GM12878 (cell line): ENCODE measurements around the gene CARS2. TPM values are rescaled to one million over a fixed set of nuclear protein-coding genes. Genes with fewer than 3 reads are reported as not detected.
A peak's percentile ranks its signal among the peaks of the same experiment; 100 is the strongest.

ENCODE experiments used
- ATF7 ChIP-seq: fragments of 450-650 bp; IDR thresholded peaks from 2 replicates; pipeline ENCODE4 v1.6.1; 2016; ENCODE audit warnings: low read depth, mild to moderate bottlenecking
- BACH1 ChIP-seq: fragments of 450-650 bp; IDR thresholded peaks from 2 replicates; pipeline ENCODE4 v1.6.1; 2017; ENCODE audit warnings: mild to moderate bottlenecking, borderline replicate concordance
- HDAC6 ChIP-seq: fragments of 200-600 bp; sonication (generic); IDR thresholded peaks from one replicate; pipeline ENCODE4 v1.8.0; 2017; ENCODE audit warnings: antibody characterized with exemption; ENCODE audit not compliant: unreplicated experiment
- NR2F1 ChIP-seq: fragments of 450-650 bp; conservative IDR thresholded peaks from 2 replicates; pipeline ENCODE4 v1.6.1; 2017; ENCODE audit warnings: mild to moderate bottlenecking
- POU2F2 ChIP-seq: IDR thresholded peaks from 3 replicates; pipeline ENCODE4 v1.6.1; 2011; ENCODE audit warnings: low read depth, mild to moderate bottlenecking, low read length, borderline replicate concordance
- RFX5 ChIP-seq: IDR thresholded peaks from 2 replicates; pipeline ENCODE4 v1.6.1; 2011; ENCODE audit warnings: low read depth, low read length, improper control_type of control experiment
- SIN3A ChIP-seq: IDR thresholded peaks from 2 replicates; pipeline ENCODE4 v1.6.1; 2012; ENCODE audit warnings: low read depth, low read length, improper control_type of control experiment
- TBL1XR1 ChIP-seq: IDR thresholded peaks from 2 replicates; pipeline ENCODE4 v1.6.1; 2012; ENCODE audit warnings: low read depth, low read length, improper control_type of control experiment
- TCF3 ChIP-seq: IDR thresholded peaks from 2 replicates; pipeline ENCODE4 v1.6.1; 2012; ENCODE audit warnings: low read depth, mild to moderate bottlenecking, low read length, borderline replicate concordance; ENCODE audit not compliant: insufficient read depth
- ZBED1 ChIP-seq: IDR thresholded peaks from 2 replicates; pipeline ENCODE4 v1.6.1; 2016; ENCODE audit warnings: borderline replicate concordance
- ZZZ3 ChIP-seq: IDR thresholded peaks from 2 replicates; pipeline ENCODE4 v1.6.1; 2011; ENCODE audit warnings: low read depth; ENCODE audit not compliant: control insufficient read depth, insufficient read length
- polyA plus RNA-seq, 11 experiments: library from polyadenylated mRNA; depleted of rRNA in 4 of 11; unstranded in 6 of 11; stranded (reverse) in 5 of 11; fragments of >200 nt; fragmentation: Nextera tagmentation in 4 of 11; fragmentation: Illumina TruSeq in 1 of 11; extraction: Ambion mirVana in 4 of 11; extraction: Trizol in 1 of 11; gene quantifications; 1 replicate in 1 of 11; 2 replicates in 10 of 11; pipeline versions ENCODE4 v1.2.1 to v1.2.3, GENCODE V29; 2011 to 2016; ENCODE audit warnings: inconsistent platforms in 2 of 11, missing spikeins in 2 of 11, low read depth in 1 of 11
- total RNA-seq, 4 experiments: library from RNA; depleted of rRNA in 3 of 4; stranded (reverse); fragments of >200 nt in 3 of 4; fragmentation: Illumina TruSeq in 1 of 4; extraction: Trizol in 1 of 4; gene quantifications; 2 replicates each; pipeline versions ENCODE4 v1.2.1 to v1.2.3, GENCODE V29; 2013 to 2021
- TF ChIP-seq, protein P1 (sequence below): fragments of 450-650 bp; IDR thresholded peaks from 2 replicates; pipeline ENCODE4 v1.6.1; 2016; ENCODE audit warnings: mild to moderate bottlenecking, moderate library complexity, borderline replicate concordance
- TF ChIP-seq, protein P2 (sequence below): IDR thresholded peaks from 2 replicates; pipeline ENCODE4 v1.6.1; 2011; ENCODE audit warnings: low read depth, mild to moderate bottlenecking, low read length, moderate library complexity, borderline replicate concordance; ENCODE audit errors: extremely low read depth
- TF ChIP-seq, protein P3 (sequence below): fragments of 450-650 bp; conservative IDR thresholded peaks from 2 replicates; pipeline ENCODE4 v1.6.1; 2017; ENCODE audit warnings: mild to moderate bottlenecking, moderate library complexity
- TF ChIP-seq, protein P4 (sequence below): fragments of 450-650 bp; IDR thresholded peaks from 2 replicates; pipeline ENCODE4 v1.6.1; 2018; ENCODE audit warnings: borderline replicate concordance, mild to moderate bottlenecking; ENCODE audit not compliant: partially characterized antibody
- TF ChIP-seq, protein P5 (sequence below): fragments of 150-350 bp; IDR thresholded peaks from 2 replicates; pipeline ENCODE4 v1.6.1; 2016; ENCODE audit warnings: low read depth, low read length

CARS2 gene
- total and polyA plus RNA-seq, 10 of the 15 experiments (the other 5 are each of a cell fraction or from before 2014, with no cell fraction given) = 4.2 to 101 (median 61.5) TPM

DNA sequence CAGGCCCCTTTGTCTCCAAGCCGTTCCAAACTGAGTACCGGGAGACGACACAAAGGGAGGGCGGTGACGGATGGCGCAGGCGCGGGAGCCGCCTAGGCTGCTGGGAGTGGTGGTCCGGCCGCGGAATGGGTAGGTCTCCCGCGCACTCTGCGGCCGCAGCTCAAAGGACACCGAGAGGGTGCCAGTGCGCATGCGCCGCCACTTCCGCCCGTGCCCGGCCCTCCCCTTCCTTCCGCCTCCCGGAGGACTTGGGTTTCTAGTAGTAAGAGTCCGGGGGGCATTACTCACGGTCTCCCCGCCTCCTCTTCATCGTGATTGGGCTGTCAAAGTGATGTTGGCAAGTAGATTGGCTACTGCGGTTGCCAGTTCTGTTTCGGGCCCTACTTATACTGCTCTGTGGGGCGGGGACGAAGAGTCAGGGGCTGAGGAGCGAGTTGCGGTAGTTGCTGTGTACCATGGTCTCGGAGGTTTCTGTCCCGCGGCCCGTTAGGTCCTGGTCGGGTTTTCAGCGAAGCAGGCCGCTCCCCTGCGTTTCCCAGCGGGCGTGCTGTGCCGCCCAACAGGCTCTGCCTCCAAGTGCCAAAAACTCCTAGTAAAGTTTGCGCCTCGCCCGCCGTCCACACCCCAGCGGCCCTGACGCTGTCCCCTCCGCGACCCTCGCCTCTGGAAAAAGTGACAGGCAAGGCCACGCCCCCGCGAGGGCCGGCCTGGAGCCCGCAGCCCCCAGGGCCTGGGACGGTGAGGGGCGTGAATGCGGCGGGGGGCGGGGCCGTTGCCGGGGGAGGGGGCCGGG lies 7.1 kb upstream of the CARS2 start (continued):
- TF ChIP-seq, protein P1, sequence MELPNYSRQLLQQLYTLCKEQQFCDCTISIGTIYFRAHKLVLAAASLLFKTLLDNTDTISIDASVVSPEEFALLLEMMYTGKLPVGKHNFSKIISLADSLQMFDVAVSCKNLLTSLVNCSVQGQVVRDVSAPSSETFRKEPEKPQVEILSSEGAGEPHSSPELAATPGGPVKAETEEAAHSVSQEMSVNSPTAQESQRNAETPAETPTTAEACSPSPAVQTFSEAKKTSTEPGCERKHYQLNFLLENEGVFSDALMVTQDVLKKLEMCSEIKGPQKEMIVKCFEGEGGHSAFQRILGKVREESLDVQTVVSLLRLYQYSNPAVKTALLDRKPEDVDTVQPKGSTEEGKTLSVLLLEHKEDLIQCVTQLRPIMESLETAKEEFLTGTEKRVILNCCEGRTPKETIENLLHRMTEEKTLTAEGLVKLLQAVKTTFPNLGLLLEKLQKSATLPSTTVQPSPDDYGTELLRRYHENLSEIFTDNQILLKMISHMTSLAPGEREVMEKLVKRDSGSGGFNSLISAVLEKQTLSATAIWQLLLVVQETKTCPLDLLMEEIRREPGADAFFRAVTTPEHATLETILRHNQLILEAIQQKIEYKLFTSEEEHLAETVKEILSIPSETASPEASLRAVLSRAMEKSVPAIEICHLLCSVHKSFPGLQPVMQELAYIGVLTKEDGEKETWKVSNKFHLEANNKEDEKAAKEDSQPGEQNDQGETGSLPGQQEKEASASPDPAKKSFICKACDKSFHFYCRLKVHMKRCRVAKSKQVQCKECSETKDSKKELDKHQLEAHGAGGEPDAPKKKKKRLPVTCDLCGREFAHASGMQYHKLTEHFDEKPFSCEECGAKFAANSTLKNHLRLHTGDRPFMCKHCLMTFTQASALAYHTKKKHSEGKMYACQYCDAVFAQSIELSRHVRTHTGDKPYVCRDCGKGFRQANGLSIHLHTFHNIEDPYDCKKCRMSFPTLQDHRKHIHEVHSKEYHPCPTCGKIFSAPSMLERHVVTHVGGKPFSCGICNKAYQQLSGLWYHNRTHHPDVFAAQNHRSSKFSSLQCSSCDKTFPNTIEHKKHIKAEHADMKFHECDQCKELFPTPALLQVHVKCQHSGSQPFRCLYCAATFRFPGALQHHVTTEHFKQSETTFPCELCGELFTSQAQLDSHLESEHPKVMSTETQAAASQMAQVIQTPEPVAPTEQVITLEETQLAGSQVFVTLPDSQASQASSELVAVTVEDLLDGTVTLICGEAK = peak; percentile 55; the same call in 1 of the 2 replicates
- TF ChIP-seq ZZZ3 (no peak), TBL1XR1 (peak; percentile 24; the same call in 1 of the 2 replicates), RFX5 (no peak), ZBED1 (0 out of 2 replicates have a peak, but pooled peaks have one; percentile 25), SIN3A (peak; percentile 40; the same call in 1 of the 2 replicates), NR2F1 (peak; percentile 26; the same call in 1 of the 2 replicates), ATF7 (peak; percentile 72), POU2F2 (peak; percentile 97), TCF3 (peak; percentile 62; the same call in 1 of the 2 replicates), BACH1 (peak; percentile 93), HDAC6 (peak; percentile 90)
- TF ChIP-seq, protein P2, sequence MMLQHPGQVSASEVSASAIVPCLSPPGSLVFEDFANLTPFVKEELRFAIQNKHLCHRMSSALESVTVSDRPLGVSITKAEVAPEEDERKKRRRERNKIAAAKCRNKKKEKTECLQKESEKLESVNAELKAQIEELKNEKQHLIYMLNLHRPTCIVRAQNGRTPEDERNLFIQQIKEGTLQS = no peak
- TF ChIP-seq, protein P3, sequence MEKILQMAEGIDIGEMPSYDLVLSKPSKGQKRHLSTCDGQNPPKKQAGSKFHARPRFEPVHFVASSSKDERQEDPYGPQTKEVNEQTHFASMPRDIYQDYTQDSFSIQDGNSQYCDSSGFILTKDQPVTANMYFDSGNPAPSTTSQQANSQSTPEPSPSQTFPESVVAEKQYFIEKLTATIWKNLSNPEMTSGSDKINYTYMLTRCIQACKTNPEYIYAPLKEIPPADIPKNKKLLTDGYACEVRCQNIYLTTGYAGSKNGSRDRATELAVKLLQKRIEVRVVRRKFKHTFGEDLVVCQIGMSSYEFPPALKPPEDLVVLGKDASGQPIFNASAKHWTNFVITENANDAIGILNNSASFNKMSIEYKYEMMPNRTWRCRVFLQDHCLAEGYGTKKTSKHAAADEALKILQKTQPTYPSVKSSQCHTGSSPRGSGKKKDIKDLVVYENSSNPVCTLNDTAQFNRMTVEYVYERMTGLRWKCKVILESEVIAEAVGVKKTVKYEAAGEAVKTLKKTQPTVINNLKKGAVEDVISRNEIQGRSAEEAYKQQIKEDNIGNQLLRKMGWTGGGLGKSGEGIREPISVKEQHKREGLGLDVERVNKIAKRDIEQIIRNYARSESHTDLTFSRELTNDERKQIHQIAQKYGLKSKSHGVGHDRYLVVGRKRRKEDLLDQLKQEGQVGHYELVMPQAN = peak; percentile 89
- TF ChIP-seq, protein P4, sequence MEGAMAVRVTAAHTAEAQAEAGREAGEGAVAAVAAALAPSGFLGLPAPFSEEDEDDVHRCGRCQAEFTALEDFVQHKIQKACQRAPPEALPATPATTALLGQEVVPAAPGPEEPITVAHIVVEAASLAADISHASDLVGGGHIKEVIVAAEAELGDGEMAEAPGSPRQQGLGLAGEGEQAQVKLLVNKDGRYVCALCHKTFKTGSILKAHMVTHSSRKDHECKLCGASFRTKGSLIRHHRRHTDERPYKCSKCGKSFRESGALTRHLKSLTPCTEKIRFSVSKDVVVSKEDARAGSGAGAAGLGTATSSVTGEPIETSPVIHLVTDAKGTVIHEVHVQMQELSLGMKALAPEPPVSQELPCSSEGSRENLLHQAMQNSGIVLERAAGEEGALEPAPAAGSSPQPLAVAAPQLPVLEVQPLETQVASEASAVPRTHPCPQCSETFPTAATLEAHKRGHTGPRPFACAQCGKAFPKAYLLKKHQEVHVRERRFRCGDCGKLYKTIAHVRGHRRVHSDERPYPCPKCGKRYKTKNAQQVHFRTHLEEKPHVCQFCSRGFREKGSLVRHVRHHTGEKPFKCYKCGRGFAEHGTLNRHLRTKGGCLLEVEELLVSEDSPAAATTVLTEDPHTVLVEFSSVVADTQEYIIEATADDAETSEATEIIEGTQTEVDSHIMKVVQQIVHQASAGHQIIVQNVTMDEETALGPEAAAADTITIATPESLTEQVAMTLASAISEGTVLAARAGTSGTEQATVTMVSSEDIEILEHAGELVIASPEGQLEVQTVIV = peak; percentile 63
- TF ChIP-seq, protein P5, sequence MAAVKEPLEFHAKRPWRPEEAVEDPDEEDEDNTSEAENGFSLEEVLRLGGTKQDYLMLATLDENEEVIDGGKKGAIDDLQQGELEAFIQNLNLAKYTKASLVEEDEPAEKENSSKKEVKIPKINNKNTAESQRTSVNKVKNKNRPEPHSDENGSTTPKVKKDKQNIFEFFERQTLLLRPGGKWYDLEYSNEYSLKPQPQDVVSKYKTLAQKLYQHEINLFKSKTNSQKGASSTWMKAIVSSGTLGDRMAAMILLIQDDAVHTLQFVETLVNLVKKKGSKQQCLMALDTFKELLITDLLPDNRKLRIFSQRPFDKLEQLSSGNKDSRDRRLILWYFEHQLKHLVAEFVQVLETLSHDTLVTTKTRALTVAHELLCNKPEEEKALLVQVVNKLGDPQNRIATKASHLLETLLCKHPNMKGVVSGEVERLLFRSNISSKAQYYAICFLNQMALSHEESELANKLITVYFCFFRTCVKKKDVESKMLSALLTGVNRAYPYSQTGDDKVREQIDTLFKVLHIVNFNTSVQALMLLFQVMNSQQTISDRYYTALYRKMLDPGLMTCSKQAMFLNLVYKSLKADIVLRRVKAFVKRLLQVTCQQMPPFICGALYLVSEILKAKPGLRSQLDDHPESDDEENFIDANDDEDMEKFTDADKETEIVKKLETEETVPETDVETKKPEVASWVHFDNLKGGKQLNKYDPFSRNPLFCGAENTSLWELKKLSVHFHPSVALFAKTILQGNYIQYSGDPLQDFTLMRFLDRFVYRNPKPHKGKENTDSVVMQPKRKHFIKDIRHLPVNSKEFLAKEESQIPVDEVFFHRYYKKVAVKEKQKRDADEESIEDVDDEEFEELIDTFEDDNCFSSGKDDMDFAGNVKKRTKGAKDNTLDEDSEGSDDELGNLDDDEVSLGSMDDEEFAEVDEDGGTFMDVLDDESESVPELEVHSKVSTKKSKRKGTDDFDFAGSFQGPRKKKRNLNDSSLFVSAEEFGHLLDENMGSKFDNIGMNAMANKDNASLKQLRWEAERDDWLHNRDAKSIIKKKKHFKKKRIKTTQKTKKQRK = peak; percentile 68
